Mucosa of stomach (tissue), 1 donor: ENCODE measurements around the gene CELA2B.

Source experiments
- H3K27me3 ChIP-seq: one replicate; pipeline ENCODE4 v1.7.0; 2013; ENCODE audit warnings: mild to moderate bottlenecking, low read length; ENCODE audit not compliant: control insufficient read depth, insufficient read depth
- H3K36me3 ChIP-seq: one replicate; pipeline ENCODE4 v1.7.0; 2013; ENCODE audit warnings: low read length; ENCODE audit not compliant: control insufficient read depth, insufficient read depth
- H3K4me1 ChIP-seq: one replicate; pipeline ENCODE4 v1.7.0; 2013; ENCODE audit warnings: mild to moderate bottlenecking, low read length; ENCODE audit not compliant: control insufficient read depth, insufficient read depth
- H3K4me3 ChIP-seq: one replicate; pipeline ENCODE4 v1.7.0; 2013; ENCODE audit warnings: low read length
- H3K9ac ChIP-seq: one replicate; pipeline ENCODE4 v1.7.0; 2013; ENCODE audit warnings: mild to moderate bottlenecking, low read length, moderate library complexity
- H3K9me3 ChIP-seq: one replicate; pipeline ENCODE4 v1.7.0; 2013; ENCODE audit warnings: mild to moderate bottlenecking, low read length, moderate library complexity; ENCODE audit not compliant: control insufficient read depth
- donor health status: Pancreatic carcinoma.

CELA2B gene

GRCh38 chr1:15526490-15527339, 50.8 kb downstream of the CELA2B start, which contains the start of gene DNAJC16:
TSS of gene DNAJC16 (plus strand) at chr1:15526848. CDS start at chr1:15529106, 2,258 bp downstream.
- Histone ChIP-seq H3K36me3 (no peaks in the 10 kb centered on the region), H3K9ac (peak within 1 kb of the TSS; percentile 91), H3K4me1 (peaks cover 19% of the 10 kb centered on the region), H3K4me3 (peak within 1 kb of the TSS; percentile 85), H3K9me3 (no peaks in the 10 kb centered on the region), H3K27me3 (no peaks in the 10 kb centered on the region)

- Histone ChIP-seq H3K27me3 (no peaks in the 10 kb centered on the region), H3K36me3 (no peaks in the 10 kb centered on the region), H3K9ac (no peak overlapping the region), H3K4me3 (no peak overlapping the region), H3K4me1 (peaks cover 9% of the 10 kb centered on the region), H3K9me3 (no peaks in the 10 kb centered on the region)
Measured at GRCh38 chr1:15531003-15531402, 55.1 kb downstream of the CELA2B start.

GRCh38 chr1:15531682-15532081, 55.8 kb downstream of the CELA2B start:
- no peaks in the 10 kb centered on the region for H3K27me3 ChIP-seq
- H3K9me3 ChIP-seq: no peaks in the 10 kb centered on the region
- H3K4me3 ChIP-seq: no peak overlapping the region
- no peaks in the 10 kb centered on the region for H3K36me3 ChIP-seq
- H3K9ac ChIP-seq: no peak overlapping the region
- peaks cover 5% of the 10 kb centered on the region for H3K4me1 ChIP-seq

GRCh38 chr1:15538771-15539170, 62.9 kb downstream of the CELA2B start:
- Histone ChIP-seq H3K4me1 (no peaks in the 10 kb centered on the region), H3K36me3 (peaks cover 11% of the 10 kb centered on the region), H3K9ac (no peak overlapping the region), H3K4me3 (no peak overlapping the region), H3K27me3 (no peaks in the 10 kb centered on the region), H3K9me3 (no peaks in the 10 kb centered on the region)

GRCh38 chr1:15540186-15540585, 64.3 kb downstream of the CELA2B start:
- H3K4me1 ChIP-seq: no peaks in the 10 kb centered on the region
- H3K27me3 ChIP-seq: no peaks in the 10 kb centered on the region
- H3K4me3 ChIP-seq: no peak overlapping the region
- no peaks in the 10 kb centered on the region for H3K9me3 ChIP-seq
- no peak overlapping the region for H3K9ac ChIP-seq
- H3K36me3 ChIP-seq: peaks cover 11% of the 10 kb centered on the region
